Activated CD4-positive, alpha-beta T cell treated with anti-CD3 and anti-CD28 coated beads, Interleukin-2, Interleukin-6, amounts not matched to agents 100 ng/mL and 50 ng/mL, durations not matched to agents 16 hours and 8 hours (primary cell): Measurements from ENCODE around the gene RDH12.

ENCODE experiments used
- DNase-seq: peaks from one replicate; pipeline ENCODE4 v3.0.0-alpha.2; 2020

The RDH12 gene

DNA sequence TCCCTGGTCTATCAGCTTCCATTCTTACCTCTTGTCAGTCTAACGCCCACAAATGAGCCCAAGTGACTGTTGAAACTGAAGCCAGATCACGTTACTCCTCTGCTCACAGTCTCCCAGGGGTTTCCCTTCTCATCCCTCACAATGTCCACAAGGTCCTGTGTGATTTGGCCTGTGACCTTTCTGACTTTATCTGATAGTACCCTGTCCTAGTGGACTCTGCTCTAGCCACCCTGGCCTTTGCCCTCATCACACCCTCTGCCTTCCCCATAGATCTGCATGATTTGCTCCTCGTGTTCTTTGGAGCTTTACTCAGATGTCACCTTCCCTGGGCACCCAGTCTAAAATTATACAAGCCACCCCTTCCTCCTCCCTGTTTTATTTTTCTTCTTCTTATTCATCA, 55.5 kb downstream of the RDH12 start:
- DNase-seq = no peak

DNA sequence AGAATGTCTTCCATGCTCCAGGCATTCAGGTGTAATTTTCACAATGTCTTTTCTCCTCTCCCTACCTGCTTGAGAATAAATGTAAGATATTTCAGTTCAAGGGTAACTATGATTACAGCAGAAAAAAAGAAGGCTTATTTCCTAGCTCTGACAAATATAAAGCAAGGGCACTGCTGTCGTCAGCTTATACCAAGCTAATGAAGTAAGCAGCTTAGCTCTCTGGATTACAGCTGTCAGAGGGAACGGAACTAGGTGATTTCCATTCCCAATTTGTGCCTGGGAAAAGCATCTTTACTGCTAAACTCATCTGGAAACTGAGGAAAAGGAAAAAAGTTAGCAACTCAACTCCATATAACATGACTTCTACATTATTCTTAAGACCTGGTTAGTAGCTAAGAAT, 58.2 kb downstream of the RDH12 start:
- no peak for DNase-seq

DNA sequence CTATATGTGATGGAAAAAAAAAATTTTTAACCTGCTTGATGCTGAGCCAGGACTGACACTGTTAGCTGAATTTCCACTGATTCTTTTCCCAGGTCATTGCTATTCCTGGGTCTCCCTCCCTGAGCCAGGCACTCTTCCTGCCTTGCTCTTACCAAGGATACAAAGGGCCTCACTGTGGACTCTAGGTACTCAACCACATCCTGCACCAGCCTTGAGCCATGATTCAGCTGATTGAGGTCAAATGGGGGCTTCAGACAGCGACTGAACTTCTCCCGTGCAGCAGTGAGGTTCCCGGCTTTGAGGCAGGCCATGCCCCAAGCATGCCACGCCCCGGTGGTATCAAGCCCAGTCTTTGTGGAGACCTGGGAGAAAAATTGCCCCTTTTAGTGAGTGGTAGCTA, 60.4 kb downstream of the RDH12 start:
- no peak for DNase-seq

DNA sequence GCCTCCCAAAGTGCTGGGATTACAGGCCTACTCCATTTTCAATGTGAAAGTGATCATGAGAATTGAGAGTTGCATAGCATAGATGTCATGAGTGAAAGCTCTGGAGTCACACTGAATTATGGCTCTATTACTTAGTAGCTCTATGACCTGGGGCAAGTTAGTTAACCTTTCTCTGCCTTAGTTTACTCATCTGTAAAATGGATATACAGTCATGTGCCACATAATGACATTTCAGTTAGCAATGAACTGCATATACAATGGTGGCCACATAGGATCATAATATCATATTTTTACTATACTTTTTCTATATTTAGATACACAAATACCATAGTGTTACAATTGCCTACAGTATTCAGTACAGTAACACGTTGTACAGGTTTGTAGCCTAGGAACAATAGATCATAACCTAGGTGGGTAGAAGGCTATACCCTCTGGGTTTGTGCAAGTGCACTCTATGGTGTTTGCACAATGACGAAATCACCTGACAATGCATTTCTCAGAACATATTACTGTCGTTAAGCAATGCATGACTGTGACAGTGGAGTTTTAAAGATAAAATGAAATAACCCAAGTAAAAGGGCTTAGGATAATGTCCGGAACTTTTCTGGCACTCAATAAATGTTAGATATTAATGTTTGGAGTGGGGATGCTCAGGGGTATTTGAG, 61.6 kb downstream of the RDH12 start:
- no peak for DNase-seq

DNA sequence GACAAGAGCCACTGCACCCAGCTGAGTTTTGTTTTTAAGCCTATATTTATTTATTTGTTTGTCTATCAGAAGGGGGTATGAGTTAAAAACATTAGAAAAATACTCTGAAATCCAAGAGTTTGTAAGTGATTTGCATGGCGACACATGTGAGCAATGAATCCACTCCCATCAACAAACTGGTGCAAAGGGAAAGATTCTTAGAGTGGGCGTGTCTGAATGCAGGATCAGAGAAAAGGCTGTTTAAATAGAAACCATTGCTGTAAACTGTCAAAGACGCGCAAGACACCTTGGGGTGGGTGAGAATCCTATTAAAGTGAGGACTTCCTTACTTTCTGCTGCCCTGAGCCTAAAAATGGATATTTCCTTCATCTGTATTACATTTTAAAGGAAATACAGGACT, 62.8 kb downstream of the RDH12 start:
- no peak for DNase-seq

DNA sequence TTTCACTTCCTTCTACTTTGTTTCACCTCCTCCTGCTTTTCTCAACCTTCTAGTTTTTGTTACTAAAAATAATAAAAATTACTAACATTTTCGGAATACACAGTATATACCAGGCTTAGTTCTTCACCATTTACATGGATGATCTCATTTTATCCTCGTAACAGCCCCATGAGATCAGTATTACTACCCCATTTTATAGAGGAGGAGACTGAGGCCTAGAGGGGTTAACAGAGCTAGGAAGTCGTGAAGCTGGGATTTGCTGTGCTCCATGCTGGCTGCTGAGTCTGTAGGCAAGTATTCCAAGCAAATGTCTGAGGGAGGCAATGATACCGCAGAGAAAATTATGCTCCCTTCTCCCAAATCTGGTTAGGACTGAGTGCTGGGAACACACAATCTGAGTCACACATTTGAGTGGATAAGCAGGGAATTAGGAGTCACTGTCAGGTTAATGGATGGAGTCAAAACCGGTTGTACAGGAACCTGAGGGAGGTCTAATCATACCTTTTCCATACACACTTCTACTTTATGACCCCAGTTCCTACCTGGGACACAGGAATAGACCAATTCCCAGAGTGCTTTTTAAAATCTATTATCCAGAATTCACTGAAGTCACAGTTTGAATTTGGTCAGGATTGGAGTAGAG, 63.6 kb downstream of the RDH12 start:
- DNase-seq = no peak

DNA sequence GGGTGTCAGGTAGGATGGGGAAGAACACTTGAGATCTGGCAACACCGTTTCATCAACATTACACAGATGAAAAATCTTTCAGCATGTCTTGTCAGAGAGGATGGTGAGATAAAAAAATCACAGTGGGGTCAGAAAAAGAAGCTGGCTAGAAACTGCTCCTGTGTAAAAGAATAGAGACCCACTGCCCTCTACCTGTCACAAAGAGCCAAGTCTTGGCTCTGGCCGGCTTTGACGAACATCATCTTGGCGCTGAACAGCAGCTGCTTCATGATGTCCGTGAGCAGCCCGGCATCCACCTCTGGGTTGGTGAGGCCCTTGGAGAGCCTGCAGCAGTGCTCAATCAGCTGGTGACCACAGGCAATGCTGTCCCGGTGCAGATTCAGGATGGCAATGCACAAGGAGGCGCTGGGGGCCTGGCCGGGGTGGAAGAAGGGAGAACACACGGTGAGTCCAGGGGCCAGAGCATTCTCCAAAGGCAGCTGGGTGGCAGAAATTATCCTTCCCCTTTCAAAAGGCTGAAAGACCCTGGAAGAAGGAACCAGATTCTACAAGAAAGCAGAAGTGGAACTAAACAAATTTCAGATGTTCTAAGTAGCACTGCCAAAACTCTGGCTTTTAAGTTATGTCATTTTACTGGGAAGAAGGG, 64.5 kb downstream of the RDH12 start:
- DNase-seq = no peak

DNA sequence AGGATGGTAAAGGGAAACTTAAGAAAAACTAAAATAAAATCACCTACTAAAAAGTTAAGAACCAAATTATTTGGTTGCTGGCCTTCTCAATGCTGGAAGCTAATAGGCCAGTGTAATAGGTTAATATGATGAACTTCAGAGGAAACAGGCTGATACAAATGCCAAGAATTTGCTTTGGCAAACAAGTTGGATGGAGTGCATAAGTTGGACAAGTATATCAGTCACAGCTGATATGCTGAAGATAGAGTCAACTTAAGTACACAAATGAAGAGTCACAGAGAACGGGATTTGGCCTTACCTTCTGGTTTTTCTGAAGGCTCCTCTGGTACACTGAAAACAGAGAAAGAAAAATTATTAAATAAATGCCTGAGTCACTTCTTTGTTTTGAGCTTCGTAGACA, 66.5 kb downstream of the RDH12 start:
- no peak for DNase-seq

DNA sequence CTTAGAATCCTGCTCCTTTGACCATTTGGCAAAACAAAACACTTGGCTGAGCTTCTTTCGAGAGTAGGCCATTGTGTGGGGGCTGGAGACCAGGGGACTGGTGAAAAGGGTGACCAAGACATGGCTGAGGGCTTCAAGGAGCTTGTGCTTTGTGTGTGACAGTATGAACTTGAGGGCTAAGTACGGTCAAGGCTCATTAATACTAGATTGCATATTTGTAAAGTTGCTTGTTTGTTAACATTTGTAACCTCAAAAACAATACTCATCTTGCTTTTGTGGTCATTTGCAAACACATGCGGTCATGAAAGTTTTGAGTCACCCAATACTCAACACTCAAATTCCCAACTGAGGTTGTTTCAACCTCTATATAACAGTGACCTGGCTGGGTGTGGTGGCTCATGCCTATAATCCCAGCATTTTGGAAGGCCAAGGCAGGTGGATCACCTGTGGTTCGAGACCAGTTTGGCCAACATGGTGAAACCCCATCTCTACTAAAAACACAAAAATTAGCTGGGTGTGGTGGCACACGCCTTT, 72.2 kb downstream of the RDH12 start:
- no peak for DNase-seq

DNA sequence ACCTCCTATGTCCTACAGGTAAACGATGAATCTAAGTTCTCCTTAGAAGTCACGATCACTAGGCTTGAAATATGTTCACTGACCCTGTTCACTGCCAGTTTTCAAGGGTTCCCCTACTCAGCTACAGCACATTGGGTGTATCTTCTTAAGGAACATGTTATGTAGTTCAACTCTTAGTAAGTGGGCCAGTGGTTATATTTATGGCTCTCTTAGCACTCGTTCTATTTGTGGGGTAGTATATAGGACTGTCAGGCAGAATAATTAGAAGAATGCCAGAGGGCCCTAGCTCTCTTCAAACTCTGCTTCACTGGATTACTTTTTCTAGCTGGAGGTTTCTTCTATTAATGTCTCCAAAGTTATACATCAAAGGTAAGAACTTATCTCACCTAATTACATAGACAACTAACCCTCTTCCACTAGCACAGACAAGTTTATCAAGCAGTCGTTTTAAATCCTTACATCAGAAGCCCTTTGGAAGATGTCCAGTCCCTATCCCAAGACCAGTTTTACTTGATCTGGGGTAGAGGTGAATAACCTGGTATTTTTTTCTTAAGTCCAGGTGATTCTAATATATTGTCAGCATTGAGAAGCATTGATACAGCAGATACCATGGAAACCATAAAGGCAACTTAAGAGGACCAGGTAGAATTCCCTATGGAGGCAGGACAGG, 75.1 kb downstream of the RDH12 start:
- no peak for DNase-seq

DNA sequence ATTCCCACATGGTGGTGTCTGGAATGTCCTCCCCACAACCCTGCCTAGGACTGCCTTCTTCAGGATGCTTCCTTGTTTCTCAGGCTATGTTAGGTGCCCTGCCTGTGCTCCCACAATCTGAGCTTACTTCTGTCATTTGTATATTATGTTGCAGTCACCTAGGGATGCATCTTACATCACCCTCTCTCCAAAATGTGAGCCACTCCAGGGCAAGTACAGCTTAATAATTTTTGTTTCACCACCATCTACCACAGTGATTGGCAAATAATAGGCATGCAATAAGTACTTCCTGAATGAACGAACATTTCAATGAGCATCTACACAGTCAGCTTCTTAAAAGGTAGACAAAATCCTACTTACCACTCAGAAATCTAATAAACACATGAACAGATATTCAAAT, 77.1 kb downstream of the RDH12 start:
- no peak for DNase-seq

DNA sequence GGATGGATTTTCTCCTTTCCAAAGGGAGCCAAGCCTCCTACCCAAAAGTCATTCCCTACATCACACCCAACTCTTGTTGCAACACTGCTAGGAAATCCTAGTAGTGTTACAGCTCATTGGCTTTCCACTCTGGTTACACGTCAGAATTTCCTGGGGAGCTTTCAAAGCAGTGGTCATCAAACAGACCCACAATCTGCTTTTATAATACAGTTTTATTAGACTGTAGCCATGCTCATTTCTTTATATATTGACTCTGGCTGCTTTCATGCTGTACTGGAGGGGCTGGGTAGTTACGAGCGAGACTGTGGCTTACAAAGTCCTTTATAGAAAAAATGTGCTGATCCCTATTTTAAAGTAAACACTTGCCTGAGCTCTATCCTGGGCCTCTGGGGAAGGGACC, 80.4 kb downstream of the RDH12 start:
- no peak for DNase-seq
